Left ventricle myocardium superior (tissue), 1 donor: Measurements from ENCODE around the gene PRSS38. TPM values are rescaled to one million over a fixed set of nuclear protein-coding genes. Genes with fewer than 3 reads are reported as not detected.

Experiments
- ATAC-seq: fragments of 200-7000 bp; cut with Tn5 transposase; one replicate; pipeline ENCODE4 v1.9.1; 2020; ENCODE audit warnings: mild to moderate bottlenecking, moderate library complexity
- DNase-seq: peaks from one replicate; pipeline ENCODE4 v3.0.0-alpha.2; 2020
- intact Hi-C: fragments of 100-400 bp; cut with micrococcal nuclease; formaldehyde crosslinking; loops from one replicate; pipeline ENCODE4 v1.11.0; 2022
- total RNA-seq: library from RNA; stranded (reverse); fragmentation: NEBNext Ultra II Directional; extraction: Animal tissue kit (Norgen Biotek cat#: 25700); gene quantifications from one replicate; pipeline ENCODE4 v1.2.1, GENCODE V29; 2021
- donor health status: DM: no; HTN: yes; CAD: no; lungs with severe emphysema.

The PRSS38 gene
- total RNA-seq, 1 donor from 2014 or later = not detected

GRCh38 chr1:227791425-227792143 is 23.9 kb upstream of the PRSS38 start:
- DNase-seq (no peak), ATAC-seq (no peak)
- intact Hi-C loops = no loop called here

GRCh38 chr1:227792216-227793078 is 23.0 kb upstream of the PRSS38 start:
- DNase-seq (no peak), ATAC-seq (no peak)
- intact Hi-C loops = no loop called here

- no peak for ATAC-seq
- intact Hi-C loops = no loop called here
- DNase-seq = no peak
Observed at GRCh38 chr1:227793079-227793947, 22.2 kb upstream of the PRSS38 start.

- DNase-seq (peak; percentile 82), ATAC-seq (peak; percentile 74)
- intact Hi-C loops = no loop called here
Observed at GRCh38 chr1:227793948-227794816, 21.3 kb upstream of the PRSS38 start.

GRCh38 chr1:227794817-227795192 is 20.7 kb upstream of the PRSS38 start:
- no peak for DNase-seq
- ATAC-seq = peak; percentile 10
- intact Hi-C loops = no loop called here

- intact Hi-C loops = no loop called here
- DNase-seq = no peak
- ATAC-seq = no peak
Observed at GRCh38 chr1:227795732-227796131, 19.7 kb upstream of the PRSS38 start.

- intact Hi-C loops = no loop called here
- ATAC-seq (no peak), DNase-seq (no peak)
Observed at GRCh38 chr1:227796359-227796915, 19.0 kb upstream of the PRSS38 start.

- DNase-seq = no peak
- ATAC-seq = no peak
- intact Hi-C loops = no loop called here
Observed at GRCh38 chr1:227797144-227797543, 18.3 kb upstream of the PRSS38 start.

GRCh38 chr1:227797625-227798024 is 17.9 kb upstream of the PRSS38 start:
- ATAC-seq = no peak
- intact Hi-C loops = no loop called here
- no peak for DNase-seq

GRCh38 chr1:227798078-227798802 is 17.2 kb upstream of the PRSS38 start:
- DNase-seq (no peak), ATAC-seq (no peak)
- intact Hi-C loops = no loop called here

GRCh38 chr1:227799756-227800155 is 15.7 kb upstream of the PRSS38 start:
- intact Hi-C loops = no loop called here
- DNase-seq (no peak), ATAC-seq (no peak)

- ATAC-seq = no peak
- intact Hi-C loops = no loop called here
- no peak for DNase-seq
Observed at GRCh38 chr1:227803933-227804332, 11.5 kb upstream of the PRSS38 start.

- ATAC-seq = no peak
- no peak for DNase-seq
- intact Hi-C loops = no loop called here
Observed at GRCh38 chr1:227805606-227806197, 9.8 kb upstream of the PRSS38 start.

GRCh38 chr1:227808566-227808965 is 6.9 kb upstream of the PRSS38 start:
- ATAC-seq (no peak), DNase-seq (no peak)
- intact Hi-C loops = no loop called here

GRCh38 chr1:227809026-227809425 is 6.4 kb upstream of the PRSS38 start:
- no peak for DNase-seq
- no peak for ATAC-seq
- intact Hi-C loops = no loop called here

- ATAC-seq = no peak
- intact Hi-C loops = no loop called here
- DNase-seq = no peak
Observed at GRCh38 chr1:227813962-227814361, 1.5 kb upstream of the PRSS38 start.

- DNase-seq (no peak), ATAC-seq (no peak)
- intact Hi-C loops = no loop called here
Observed at GRCh38 chr1:227816750-227817446, 1.4 kb downstream of the PRSS38 start.
